CD4-positive, alpha-beta T cell treated with Interleukin-6 for 4 hours (primary cell): ENCODE data around the gene SH3TC2.
A peak's percentile ranks its signal among the peaks of the same experiment; 100 is the strongest.

ENCODE experiments used
- DNase-seq: peaks from one replicate; pipeline ENCODE4 v3.0.0-alpha.2; 2020; ENCODE audit warnings: mixed read lengths

Gene SH3TC2

DNA sequence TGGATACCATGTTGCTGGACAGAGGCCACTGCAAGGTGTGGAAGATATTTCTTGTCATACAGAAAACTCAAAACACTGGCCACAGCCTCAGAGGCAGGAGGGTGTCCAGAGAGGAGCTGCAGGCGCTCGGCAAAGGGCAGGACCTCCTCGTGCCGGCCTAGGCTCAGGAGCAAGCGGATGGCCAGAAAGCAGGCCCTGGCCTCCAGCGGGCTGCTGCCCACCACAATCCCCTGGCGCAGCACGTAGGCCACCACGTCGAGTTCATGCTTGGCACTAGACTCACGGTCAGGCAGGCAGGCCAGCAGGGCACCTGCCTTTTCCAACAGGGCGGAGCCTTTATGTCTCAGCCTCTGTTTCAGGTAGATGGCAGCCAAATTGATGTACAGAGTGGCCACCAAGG, 35.2 kb downstream of the SH3TC2 start:
- DNase-seq: no peak

DNA sequence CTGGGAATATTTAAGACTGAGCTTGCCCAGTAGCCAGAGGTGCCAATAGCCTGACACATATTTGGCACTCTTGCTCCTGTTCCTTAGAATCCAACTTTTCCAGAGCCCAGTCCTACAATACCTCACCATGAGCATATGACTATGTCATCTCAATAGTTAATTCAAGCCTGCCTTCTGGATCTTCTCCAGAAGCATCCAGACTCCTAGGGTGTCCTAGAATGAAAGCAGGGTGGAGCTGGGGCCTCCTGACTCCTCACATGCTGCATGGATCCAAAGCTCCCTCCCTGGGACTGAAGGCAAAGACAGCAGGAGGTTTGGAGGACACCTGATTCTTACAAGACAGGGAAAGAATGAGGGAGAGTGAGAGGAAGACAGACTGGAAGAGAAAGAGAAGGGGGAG, 37.9 kb downstream of the SH3TC2 start:
- no peak for DNase-seq

DNA sequence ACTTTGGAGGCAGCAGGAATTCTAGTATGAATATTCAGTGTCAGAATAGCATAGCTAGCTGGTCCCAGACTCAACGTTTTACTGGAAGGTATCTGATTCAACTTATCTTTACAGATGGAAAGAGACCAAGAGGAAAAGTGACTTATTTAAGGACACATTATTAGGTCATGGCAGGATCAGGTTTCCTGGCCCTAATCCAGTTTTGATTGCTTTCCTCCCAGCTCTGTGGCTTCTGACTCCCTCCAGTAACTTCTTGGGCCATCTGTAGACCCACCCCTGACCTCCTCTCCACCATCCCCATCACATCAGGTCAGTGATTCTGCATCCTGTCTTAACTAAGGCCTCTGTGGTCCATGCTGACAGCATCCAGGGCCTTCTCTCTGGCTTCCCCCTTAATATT, 38.4 kb downstream of the SH3TC2 start:
- no peak for DNase-seq

DNA sequence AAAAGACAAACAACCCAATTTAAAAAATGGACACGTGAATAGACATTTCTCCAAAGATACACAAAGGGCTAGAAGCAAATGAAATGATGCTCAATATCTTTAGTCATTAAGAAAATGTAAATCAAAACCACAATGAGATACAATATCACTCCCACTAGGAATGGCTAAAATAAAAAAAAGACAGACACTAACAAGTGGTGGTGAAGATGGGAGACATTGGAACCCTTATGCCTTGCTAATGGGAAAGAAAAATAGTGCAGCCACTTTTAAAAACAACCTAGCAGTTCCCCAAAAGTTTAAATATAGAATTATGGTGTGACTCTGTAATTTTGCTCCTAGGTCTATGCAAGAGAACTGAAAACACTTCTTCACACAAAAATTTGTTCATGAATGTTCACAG, 40.7 kb downstream of the SH3TC2 start:
- DNase-seq: no peak

- no peak for DNase-seq
Measured at GRCh38 chr5:149019679-149020078, 43.2 kb downstream of the SH3TC2 start.

- no peak for DNase-seq
Measured at GRCh38 chr5:149018909-149019443, 43.9 kb downstream of the SH3TC2 start.

GRCh38 chr5:149017636-149018035, 45.2 kb downstream of the SH3TC2 start:
- DNase-seq: no peak

- no peak for DNase-seq
Measured at GRCh38 chr5:149015561-149015960, 47.3 kb downstream of the SH3TC2 start.

DNA sequence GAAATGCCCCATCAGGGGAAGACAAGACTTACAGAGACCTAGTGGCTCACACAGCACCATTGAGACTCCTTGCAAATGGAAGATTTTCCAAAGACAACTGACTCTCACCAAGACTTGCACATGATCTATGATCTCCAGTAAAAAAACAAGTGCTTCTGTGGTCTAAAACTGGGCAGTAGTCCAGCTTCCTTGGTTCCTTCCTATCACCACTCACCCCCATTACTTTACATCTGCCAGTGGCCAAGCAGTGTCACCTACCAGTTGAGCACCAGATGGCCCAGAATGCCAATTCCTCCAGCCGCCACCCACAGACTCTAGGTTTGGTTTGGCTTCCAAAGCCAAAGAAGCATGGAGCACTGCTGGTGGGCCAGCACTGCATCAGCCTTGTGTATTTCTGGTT, 47.7 kb downstream of the SH3TC2 start:
- DNase-seq: no peak

GRCh38 chr5:149014571-149015031, 48.3 kb downstream of the SH3TC2 start:
- no peak for DNase-seq

GRCh38 chr5:149013796-149014195, 49.1 kb downstream of the SH3TC2 start:
- no peak for DNase-seq

- no peak for DNase-seq
Measured at GRCh38 chr5:149012350-149012749, 50.5 kb downstream of the SH3TC2 start.

- no peak for DNase-seq
Measured at GRCh38 chr5:149011728-149012127, 51.1 kb downstream of the SH3TC2 start.

GRCh38 chr5:149011084-149011483, 51.8 kb downstream of the SH3TC2 start:
- DNase-seq: no peak

GRCh38 chr5:149007174-149007573, 55.7 kb downstream of the SH3TC2 start:
- DNase-seq: no peak

DNA sequence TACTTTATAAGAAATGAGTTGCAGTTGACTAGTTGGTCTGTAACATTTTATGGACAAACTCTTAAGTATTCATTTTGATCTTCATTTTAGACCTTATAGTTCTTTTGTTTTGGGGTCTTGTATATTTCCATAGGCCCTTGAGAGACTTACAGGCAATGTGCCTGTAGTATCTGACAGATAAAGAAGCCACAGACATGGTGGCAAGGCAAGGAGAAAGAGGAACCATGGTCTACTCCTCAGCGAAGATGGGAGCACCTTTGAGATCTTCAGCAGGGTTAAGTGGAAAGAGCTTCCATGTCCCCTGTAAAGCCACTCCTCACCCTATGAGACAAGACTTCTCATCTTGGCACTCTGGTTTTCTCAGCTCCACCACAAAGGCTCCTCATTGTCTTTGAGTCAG, 56.4 kb downstream of the SH3TC2 start:
- no peak for DNase-seq

- DNase-seq: no peak
Measured at GRCh38 chr5:149005077-149005892, 57.6 kb downstream of the SH3TC2 start.

GRCh38 chr5:149004559-149004958, 58.3 kb downstream of the SH3TC2 start:
- no peak for DNase-seq

- no peak for DNase-seq
Measured at GRCh38 chr5:149002761-149003689, 59.8 kb downstream of the SH3TC2 start.

- no peak for DNase-seq
Measured at GRCh38 chr5:149002053-149002452, 60.8 kb downstream of the SH3TC2 start.

DNA sequence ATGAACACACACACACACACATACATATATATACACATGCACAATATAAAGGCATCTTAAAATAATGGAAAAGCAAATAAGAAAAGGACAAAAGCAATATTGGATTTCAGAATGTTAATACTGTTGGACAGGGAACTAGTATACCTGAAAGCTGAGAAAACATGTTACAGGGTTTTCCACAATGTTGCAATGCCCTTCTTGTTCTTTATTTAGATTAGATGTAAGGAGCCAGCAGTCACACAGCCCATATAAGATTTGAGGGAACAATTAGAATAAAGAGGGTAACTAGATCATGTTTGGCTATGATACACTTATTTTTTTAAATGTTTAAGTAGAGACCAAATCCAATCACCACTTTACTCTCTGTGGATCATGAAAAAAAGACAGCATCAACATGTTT, 61.7 kb downstream of the SH3TC2 start:
- no peak for DNase-seq

DNA sequence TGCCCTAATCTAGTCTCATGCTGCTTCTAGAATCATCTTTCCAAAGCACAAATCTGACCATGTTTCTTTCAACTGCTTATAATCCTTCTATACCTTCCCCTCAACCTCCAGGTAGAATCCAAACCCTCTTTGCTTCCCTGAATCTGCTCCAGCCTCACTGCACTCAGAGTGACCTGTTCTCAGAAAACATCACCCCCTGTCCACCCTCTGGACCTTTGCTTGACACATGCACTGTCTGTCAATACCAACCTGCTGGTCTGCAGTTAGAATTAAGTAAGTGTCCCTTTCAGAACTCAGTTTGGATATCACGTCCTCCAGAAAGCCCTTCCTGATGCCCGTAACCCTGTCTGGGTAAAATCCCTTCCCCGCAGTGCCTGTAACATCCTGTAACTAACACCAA, 63.1 kb downstream of the SH3TC2 start:
- DNase-seq: no peak

- DNase-seq: peak; percentile 20
Measured at GRCh38 chr5:148998174-148998797, 64.6 kb downstream of the SH3TC2 start.
